Effector memory CD4-positive, alpha-beta T cell (primary cell): ENCODE results near the gene ZNF653.

Experiments
- DNase-seq, 3 donors: peaks; one replicate each; pipeline ENCODE4 v3.0.0-alpha.2; 2020
- H3K27ac ChIP-seq: 2 replicates; pipeline ENCODE4 v1.7.0; 2013; ENCODE audit warnings: mild to moderate bottlenecking, low read length, moderate library complexity; ENCODE audit not compliant: insufficient read depth, poor library complexity, severe bottlenecking
- H3K27me3 ChIP-seq: replicated peaks from 2 replicates; pipeline ENCODE4 v1.7.0; 2013; ENCODE audit warnings: mild to moderate bottlenecking, low read length; ENCODE audit not compliant: insufficient read depth, control insufficient read depth, poor library complexity, severe bottlenecking
- H3K36me3 ChIP-seq: 2 replicates; pipeline ENCODE4 v1.7.0; 2013; ENCODE audit warnings: mild to moderate bottlenecking, low read length, moderate library complexity; ENCODE audit not compliant: control insufficient read depth, insufficient read depth
- H3K4me1 ChIP-seq: 2 replicates; pipeline ENCODE4 v1.7.0; 2013; ENCODE audit warnings: low read length, mild to moderate bottlenecking; ENCODE audit not compliant: control insufficient read depth, insufficient read depth, poor library complexity, severe bottlenecking
- H3K4me3 ChIP-seq: 2 replicates; pipeline ENCODE4 v1.7.0; 2013; ENCODE audit warnings: low read length, low read depth, mild to moderate bottlenecking; ENCODE audit not compliant: insufficient read depth, poor library complexity, severe bottlenecking
- H3K9me3 ChIP-seq: 2 replicates; pipeline ENCODE4 v1.7.0; 2013; ENCODE audit warnings: mild to moderate bottlenecking, low read length, moderate library complexity; ENCODE audit not compliant: control insufficient read depth

Gene ZNF653

DNA sequence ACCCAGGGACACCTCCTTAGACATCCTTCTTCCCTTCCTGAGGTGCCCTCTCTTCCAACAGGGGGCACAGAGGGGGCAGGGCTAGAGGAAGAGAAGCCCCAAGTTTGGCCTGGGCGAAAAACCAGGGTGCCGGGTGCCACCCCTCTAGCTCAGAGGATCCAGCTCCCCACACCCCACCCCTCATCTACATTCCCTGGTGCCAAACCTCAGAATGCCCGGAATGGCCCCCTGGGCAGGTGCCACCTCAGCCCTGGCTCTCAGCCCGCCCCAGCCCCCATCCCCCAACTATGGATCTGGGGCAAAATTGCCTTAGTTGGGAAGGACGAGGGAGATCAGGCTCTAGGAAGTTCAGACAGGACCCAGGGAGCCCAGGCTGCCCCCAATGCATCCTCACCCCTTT is 35.0 kb upstream of the ZNF653 start:
- DNase-seq: no peak
- Histone ChIP-seq H3K9me3 (no peaks in the 10 kb centered on the region), H3K4me3 (no peak overlapping the region), H3K4me1 (peaks cover 6% of the 10 kb centered on the region), H3K27ac (no peak overlapping the region), H3K27me3 (peaks cover 17% of the 10 kb centered on the region), H3K36me3 (no peaks in the 10 kb centered on the region)

GRCh38 chr19:11539495-11540365 is 34.1 kb upstream of the ZNF653 start:
- Histone ChIP-seq H3K27ac (no peak overlapping the region), H3K36me3 (no peaks in the 10 kb centered on the region), H3K27me3 (peaks cover 17% of the 10 kb centered on the region), H3K9me3 (no peaks in the 10 kb centered on the region), H3K4me3 (no peak overlapping the region), H3K4me1 (peaks cover 6% of the 10 kb centered on the region)
- DNase-seq: no peak

DNA sequence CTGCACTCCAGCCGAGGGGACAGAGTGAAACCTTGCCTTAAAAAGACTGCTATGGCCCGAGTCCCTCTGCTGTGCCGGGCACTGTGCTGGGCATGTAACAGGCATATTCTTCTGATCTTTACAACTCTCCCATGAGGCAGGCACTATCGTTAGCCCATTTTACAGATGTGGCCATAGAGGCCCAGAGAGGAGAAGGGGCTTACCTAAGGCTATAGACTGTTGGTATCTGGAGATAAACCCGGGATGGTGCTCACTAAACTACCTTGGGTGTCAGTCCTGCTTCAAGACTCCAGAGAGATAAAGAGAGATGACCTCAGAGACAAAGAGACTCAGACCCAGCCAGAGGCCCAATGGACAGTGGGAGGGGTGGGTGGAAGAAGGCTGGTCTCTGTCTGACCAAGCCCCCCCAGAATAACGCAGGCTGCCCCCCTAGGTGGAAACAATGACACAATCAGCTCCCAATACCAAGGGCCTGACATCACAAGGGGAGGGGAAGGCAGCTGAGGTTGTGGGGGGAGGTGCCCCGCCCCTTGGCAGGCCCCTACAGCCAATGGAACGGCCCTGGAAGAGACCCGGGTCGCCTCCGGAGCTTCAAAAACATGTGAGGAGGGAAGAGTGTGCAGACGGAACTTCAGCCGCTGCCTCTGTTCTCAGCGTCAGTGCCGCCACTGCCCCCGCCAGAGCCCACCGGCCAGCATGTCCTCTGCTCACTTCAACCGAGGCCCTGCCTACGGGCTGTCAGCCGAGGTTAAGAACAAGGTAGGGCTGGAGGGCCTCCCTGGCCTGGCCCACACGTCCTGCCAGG is 32.8 kb upstream of the ZNF653 start, which contains the start of gene CNN1:
Gene CNN1, plus strand, starts transcription at position 620 of the 805 bp plus-strand sequence. Its CDS starts 77 bp downstream, at position 697.
- H3K36me3 ChIP-seq: no peaks in the 10 kb centered on the region
- H3K4me1 ChIP-seq: peaks cover 6% of the 10 kb centered on the region
- H3K4me3 ChIP-seq: no peak within 1 kb of the TSS
- H3K27ac ChIP-seq: no peak within 1 kb of the TSS
- no peaks in the 10 kb centered on the region for H3K9me3 ChIP-seq
- DNase-seq: no peak
- H3K27me3 ChIP-seq: peaks cover 17% of the 10 kb centered on the region

GRCh38 chr19:11535792-11536595 is 30.4 kb upstream of the ZNF653 start:
- H3K9me3 ChIP-seq: no peaks in the 10 kb centered on the region
- no peaks in the 10 kb centered on the region for H3K36me3 ChIP-seq
- peak overlapping the region; percentile 21 for H3K4me3 ChIP-seq
- no peak overlapping the region for H3K27ac ChIP-seq
- H3K4me1 ChIP-seq: peaks cover 6% of the 10 kb centered on the region
- H3K27me3 ChIP-seq: peaks cover 15% of the 10 kb centered on the region
- peak; percentile 64 to 80 (median 76) for DNase-seq

DNA sequence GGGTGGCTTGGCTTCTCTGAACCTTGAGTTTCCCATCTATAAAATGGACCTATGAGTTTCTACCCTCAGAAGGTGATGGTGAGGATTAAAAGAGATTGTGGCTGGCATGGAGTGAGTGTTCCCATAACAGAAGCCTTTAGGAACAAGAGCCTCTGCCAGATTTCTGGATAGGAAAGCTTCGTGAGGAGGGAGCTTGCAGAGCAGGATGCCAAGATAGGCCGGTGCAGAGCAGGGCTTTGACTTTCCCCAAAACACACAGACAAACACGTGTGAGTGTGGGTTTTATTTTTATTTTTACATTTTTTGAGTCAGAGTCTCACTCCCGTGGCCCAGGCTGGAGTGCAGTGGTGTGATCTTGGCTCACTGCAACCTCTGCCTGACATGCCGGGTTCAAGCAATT is 29.3 kb upstream of the ZNF653 start:
- no peaks in the 10 kb centered on the region for H3K9me3 ChIP-seq
- peaks cover 5% of the 10 kb centered on the region for H3K27me3 ChIP-seq
- DNase-seq: no peak
- H3K36me3 ChIP-seq: no peaks in the 10 kb centered on the region
- no peak overlapping the region for H3K27ac ChIP-seq
- H3K4me1 ChIP-seq: peaks cover 6% of the 10 kb centered on the region
- H3K4me3 ChIP-seq: no peak overlapping the region

GRCh38 chr19:11534538-11534937 is 28.9 kb upstream of the ZNF653 start:
- Histone ChIP-seq H3K36me3 (no peaks in the 10 kb centered on the region), H3K4me3 (no peak overlapping the region), H3K27me3 (peaks cover 3% of the 10 kb centered on the region), H3K9me3 (no peaks in the 10 kb centered on the region), H3K4me1 (peaks cover 6% of the 10 kb centered on the region), H3K27ac (no peak overlapping the region)
- DNase-seq: no peak

GRCh38 chr19:11530432-11530831 is 24.8 kb upstream of the ZNF653 start:
- Histone ChIP-seq H3K9me3 (no peaks in the 10 kb centered on the region), H3K4me3 (no peak overlapping the region), H3K27me3 (no peaks in the 10 kb centered on the region), H3K4me1 (peaks cover 6% of the 10 kb centered on the region), H3K36me3 (no peaks in the 10 kb centered on the region), H3K27ac (no peak overlapping the region)
- no peak for DNase-seq

DNA sequence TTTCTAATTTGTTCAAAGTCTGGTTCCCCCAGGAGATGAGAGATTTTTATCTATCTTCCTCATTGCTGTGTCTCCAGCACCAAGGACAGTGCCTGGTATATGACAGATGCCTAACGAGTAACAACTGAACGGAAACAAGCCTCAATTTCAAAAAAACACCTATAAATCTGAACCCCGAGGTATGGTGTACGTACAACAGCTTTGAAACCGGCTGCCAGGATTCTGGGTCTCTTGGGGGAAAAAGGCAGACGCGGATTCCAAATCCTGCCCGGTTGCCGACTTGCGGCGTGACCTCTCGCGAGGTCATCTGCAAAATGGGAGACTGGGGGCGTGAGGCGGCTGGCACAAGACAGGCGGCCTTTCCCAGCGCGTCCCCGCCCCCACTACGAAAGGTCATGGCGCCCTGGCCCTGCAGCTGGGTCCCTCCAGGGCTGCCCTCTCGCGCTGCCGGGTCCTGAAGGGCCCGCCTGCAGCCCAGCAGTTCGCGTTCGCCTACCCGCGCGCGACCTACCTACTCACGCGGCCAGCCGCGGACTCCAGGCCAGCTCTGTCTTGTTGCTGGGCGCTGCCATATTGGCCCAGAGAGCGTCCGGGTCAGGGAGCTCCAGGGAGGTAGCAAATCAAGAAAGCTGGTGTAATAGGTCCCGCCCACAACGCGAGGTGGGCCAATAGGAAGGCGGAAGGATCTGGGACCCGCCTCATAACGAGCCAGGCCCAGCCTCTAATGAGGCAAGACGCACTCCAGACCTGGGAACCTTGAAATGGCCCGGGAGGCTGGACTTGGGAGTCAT is 23.1 kb upstream of the ZNF653 start, which contains the start of gene ECSIT:
Gene ECSIT, minus strand, starts transcription at position 584 of the 791 bp plus-strand sequence. CDS start 9,964 bp downstream, outside the sequence.
- H3K9me3 ChIP-seq: no peaks in the 10 kb centered on the region
- peak within 1 kb of the TSS; percentile 97 for H3K4me3 ChIP-seq
- H3K4me1 ChIP-seq: peaks cover 6% of the 10 kb centered on the region
- H3K27ac ChIP-seq: peak within 1 kb of the TSS; percentile 80
- DNase-seq: peak; percentile 77 to 87 (median 83)
- no peaks in the 10 kb centered on the region for H3K27me3 ChIP-seq
- H3K36me3 ChIP-seq: no peaks in the 10 kb centered on the region

DNA sequence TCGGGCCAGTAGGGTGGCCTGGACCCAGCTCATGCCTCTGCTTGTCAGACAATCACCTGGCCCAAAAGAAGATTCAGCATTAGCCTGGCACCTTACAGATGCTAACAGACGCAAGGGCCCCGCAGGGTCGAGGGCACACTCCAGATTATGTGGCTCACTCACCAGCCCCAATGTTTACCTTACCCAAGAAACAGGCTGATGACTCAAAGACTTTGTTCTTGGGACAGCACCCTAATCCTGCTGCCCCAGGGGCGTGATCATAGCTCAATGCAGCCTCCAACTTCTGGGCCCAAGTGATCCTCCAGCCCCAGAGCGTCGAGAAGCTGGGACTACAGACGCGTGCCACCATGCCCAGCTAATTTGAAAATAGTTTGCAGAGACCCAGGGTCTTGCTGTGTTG is 13.5 kb upstream of the ZNF653 start:
- Histone ChIP-seq H3K4me1 (no peaks in the 10 kb centered on the region), H3K4me3 (no peak overlapping the region), H3K27ac (no peak overlapping the region), H3K36me3 (peaks cover 25% of the 10 kb centered on the region), H3K9me3 (no peaks in the 10 kb centered on the region), H3K27me3 (no peaks in the 10 kb centered on the region)
- DNase-seq: no peak
